ENCODE measurements around the gene CCDC78. TPM values are rescaled to one million over a fixed set of nuclear protein-coding genes. Genes with fewer than 3 reads are reported as not detected.

The CCDC78 gene
- total and polyA plus RNA-seq, 2 experiments from 2014 or later, result 10.5 to 12.6 TPM

DNA sequence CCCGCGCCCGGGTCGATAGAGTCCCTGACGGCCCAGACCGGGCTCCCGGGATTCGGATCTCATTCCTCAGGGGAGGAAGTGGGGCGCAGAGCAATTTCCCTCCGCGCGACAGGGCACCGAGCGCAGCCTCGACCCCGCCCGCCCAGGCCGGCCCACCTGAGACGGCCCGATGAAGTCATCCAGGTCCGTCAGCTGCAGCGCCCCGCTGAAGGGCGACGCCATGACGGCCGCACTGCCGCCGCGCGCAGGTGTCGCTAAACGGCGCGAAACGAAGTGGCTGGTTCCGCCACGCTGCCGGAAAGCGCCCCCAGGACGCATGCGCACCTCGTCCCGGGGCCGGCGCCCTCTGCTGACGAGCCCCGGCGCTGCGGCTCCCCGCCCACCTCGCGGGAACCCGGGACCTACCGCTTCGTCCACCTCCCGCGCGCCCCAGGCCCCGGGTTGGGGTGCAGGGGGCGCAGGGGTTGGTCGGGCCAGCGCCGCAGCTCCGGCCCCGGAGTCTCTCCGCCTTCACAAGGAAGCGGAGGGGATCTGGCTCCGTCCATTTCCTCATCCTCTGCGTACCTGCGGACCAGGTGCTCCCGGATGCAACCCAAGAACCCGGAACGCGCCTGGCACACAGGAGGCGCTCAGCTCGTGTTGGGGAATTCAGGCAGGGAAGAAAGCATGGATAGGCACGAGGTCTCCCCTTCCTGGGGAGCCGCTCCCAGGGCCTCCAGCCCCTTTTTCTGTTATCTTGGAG is 14.7 kb upstream of the CCDC78 start, which contains the start of gene CIAO3:
CIAO3 (minus strand) TSS at position 234 of the 742 bp plus-strand sequence; CDS start at position 222, 12 bp downstream.
- Histone ChIP-seq H3K79me2 (replicated peaks; ENCODE audit: insufficient read depth) (no peaks in the 10 kb centered on the region), H3K27ac (ENCODE audit: low read depth) (peak within 1 kb of the TSS; percentile 84; the same call in 1 of the 2 replicates), H3K27me3 (ENCODE audit: insufficient read depth) (no peaks in the 10 kb centered on the region), H2AFZ (peak within 1 kb of the TSS; percentile 81), H4K20me1 (replicated peaks; ENCODE audit: insufficient read depth) (no peaks in the 10 kb centered on the region), H3K4me2 (peak within 1 kb of the TSS; percentile 95), H3K36me3 (ENCODE audit: insufficient read depth) (no peaks in the 10 kb centered on the region), H3K9me2 (ENCODE audit: insufficient read depth) (no peaks in the 10 kb centered on the region), H3F3A (replicated peaks; ENCODE audit: low read depth) (0 out of 2 replicates have a peak, but pooled peaks cover 6% of the 10 kb centered on the region), H3K4me3 (peak within 1 kb of the TSS; percentile 96), H3K4me1 (ENCODE audit: insufficient read depth) (no peaks in the 10 kb centered on the region; the same call in 1 of the 2 replicates)
- Mint-ChIP-seq H3K4me3 (peak within 1 kb of the TSS; percentile 82), H3K36me3 (ENCODE audit: low read depth) (peaks cover 15% of the 10 kb centered on the region), H3K4me1 (peaks cover 13% of the 10 kb centered on the region), H3K9me3 (no peaks in the 10 kb centered on the region), H3K27me3 (ENCODE audit: insufficient read depth, low read depth, poor library complexity) (peaks cover 17% of the 10 kb centered on the region), H3K27ac (peak within 1 kb of the TSS; percentile 94; the same call in 1 of the 2 replicates)
- DNase-seq (ENCODE audit: low spot score), result peak; percentile 96
- TF ChIP-seq CREB1 (CRISPR knock-in tag; IDR thresholded peaks at IDR 0.05; ENCODE audit: low read depth), result peak; percentile 95
- TF ChIP-seq, protein P1, sequence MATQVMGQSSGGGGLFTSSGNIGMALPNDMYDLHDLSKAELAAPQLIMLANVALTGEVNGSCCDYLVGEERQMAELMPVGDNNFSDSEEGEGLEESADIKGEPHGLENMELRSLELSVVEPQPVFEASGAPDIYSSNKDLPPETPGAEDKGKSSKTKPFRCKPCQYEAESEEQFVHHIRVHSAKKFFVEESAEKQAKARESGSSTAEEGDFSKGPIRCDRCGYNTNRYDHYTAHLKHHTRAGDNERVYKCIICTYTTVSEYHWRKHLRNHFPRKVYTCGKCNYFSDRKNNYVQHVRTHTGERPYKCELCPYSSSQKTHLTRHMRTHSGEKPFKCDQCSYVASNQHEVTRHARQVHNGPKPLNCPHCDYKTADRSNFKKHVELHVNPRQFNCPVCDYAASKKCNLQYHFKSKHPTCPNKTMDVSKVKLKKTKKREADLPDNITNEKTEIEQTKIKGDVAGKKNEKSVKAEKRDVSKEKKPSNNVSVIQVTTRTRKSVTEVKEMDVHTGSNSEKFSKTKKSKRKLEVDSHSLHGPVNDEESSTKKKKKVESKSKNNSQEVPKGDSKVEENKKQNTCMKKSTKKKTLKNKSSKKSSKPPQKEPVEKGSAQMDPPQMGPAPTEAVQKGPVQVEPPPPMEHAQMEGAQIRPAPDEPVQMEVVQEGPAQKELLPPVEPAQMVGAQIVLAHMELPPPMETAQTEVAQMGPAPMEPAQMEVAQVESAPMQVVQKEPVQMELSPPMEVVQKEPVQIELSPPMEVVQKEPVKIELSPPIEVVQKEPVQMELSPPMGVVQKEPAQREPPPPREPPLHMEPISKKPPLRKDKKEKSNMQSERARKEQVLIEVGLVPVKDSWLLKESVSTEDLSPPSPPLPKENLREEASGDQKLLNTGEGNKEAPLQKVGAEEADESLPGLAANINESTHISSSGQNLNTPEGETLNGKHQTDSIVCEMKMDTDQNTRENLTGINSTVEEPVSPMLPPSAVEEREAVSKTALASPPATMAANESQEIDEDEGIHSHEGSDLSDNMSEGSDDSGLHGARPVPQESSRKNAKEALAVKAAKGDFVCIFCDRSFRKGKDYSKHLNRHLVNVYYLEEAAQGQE (IDR thresholded peaks at IDR 0.05; ENCODE audit: unreplicated experiment), result no peak
- TF ChIP-seq, protein P2, sequence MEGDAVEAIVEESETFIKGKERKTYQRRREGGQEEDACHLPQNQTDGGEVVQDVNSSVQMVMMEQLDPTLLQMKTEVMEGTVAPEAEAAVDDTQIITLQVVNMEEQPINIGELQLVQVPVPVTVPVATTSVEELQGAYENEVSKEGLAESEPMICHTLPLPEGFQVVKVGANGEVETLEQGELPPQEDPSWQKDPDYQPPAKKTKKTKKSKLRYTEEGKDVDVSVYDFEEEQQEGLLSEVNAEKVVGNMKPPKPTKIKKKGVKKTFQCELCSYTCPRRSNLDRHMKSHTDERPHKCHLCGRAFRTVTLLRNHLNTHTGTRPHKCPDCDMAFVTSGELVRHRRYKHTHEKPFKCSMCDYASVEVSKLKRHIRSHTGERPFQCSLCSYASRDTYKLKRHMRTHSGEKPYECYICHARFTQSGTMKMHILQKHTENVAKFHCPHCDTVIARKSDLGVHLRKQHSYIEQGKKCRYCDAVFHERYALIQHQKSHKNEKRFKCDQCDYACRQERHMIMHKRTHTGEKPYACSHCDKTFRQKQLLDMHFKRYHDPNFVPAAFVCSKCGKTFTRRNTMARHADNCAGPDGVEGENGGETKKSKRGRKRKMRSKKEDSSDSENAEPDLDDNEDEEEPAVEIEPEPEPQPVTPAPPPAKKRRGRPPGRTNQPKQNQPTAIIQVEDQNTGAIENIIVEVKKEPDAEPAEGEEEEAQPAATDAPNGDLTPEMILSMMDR (conservative IDR thresholded peaks at IDR 0.05; ENCODE audit: low read depth in 2 of 2), result peak; percentile 59 to 82
- TF ChIP-seq, protein P3, sequence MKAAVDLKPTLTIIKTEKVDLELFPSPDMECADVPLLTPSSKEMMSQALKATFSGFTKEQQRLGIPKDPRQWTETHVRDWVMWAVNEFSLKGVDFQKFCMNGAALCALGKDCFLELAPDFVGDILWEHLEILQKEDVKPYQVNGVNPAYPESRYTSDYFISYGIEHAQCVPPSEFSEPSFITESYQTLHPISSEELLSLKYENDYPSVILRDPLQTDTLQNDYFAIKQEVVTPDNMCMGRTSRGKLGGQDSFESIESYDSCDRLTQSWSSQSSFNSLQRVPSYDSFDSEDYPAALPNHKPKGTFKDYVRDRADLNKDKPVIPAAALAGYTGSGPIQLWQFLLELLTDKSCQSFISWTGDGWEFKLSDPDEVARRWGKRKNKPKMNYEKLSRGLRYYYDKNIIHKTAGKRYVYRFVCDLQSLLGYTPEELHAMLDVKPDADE (IDR thresholded peaks at IDR 0.05), result peak; percentile 98
- TF ChIP-seq EZH2 (IDR thresholded peaks at IDR 0.05; ENCODE audit: low read depth, unreplicated experiment), result no peak
- peak; percentile 81 for TF ChIP-seq POLR2AphosphoS5 (IDR thresholded peaks at IDR 0.05; ENCODE audit: low read depth)
- ATAC-seq, result peak; percentile 78

DNA sequence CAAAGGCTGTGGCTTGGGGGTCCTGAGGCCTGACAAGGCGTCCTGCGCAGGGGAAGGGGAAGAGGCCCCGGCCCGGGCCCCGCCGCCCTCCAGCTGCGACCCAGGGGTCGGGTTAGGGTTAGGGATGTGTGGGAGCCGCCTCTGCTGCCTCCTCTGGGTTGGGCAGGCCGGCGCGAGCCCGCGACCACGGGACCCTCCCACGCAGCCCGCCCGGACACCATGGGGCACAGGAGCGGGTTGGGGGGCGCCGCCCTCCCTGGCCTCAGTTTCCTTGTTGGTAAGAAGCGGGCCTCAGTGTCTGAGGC is 14.2 kb upstream of the CCDC78 start:
- Histone ChIP-seq H3K27me3 (ENCODE audit: insufficient read depth) (no peaks in the 10 kb centered on the region), H4K20me1 (replicated peaks; ENCODE audit: insufficient read depth) (no peaks in the 10 kb centered on the region), H3K36me3 (ENCODE audit: insufficient read depth) (no peaks in the 10 kb centered on the region), H3K9me2 (ENCODE audit: insufficient read depth) (no peaks in the 10 kb centered on the region), H3K4me2 (peak overlapping the region; percentile 95), H2AFZ (peak overlapping the region; percentile 81), H3K27ac (ENCODE audit: low read depth) (no peak overlapping the region), H3K4me1 (ENCODE audit: insufficient read depth) (no peaks in the 10 kb centered on the region; the same call in 1 of the 2 replicates), H3K4me3 (peak overlapping the region; percentile 96), H3K79me2 (replicated peaks; ENCODE audit: insufficient read depth) (no peaks in the 10 kb centered on the region), H3F3A (replicated peaks; ENCODE audit: low read depth) (0 out of 2 replicates have a peak, but pooled peaks cover 6% of the 10 kb centered on the region)
- Mint-ChIP-seq H3K4me1 (peaks cover 13% of the 10 kb centered on the region), H3K36me3 (ENCODE audit: low read depth) (peaks cover 19% of the 10 kb centered on the region), H3K27me3 (ENCODE audit: insufficient read depth, low read depth, poor library complexity) (peaks cover 17% of the 10 kb centered on the region), H3K9me3 (no peaks in the 10 kb centered on the region), H3K27ac (no peak overlapping the region), H3K4me3 (peak overlapping the region; percentile 76)
- peak; percentile 36 for ATAC-seq
- DNase-seq (ENCODE audit: low spot score), result no peak
- TF ChIP-seq, protein P1 (IDR thresholded peaks at IDR 0.05; ENCODE audit: unreplicated experiment), result no peak
- TF ChIP-seq ZNF114 (CRISPR knock-in tag; IDR thresholded peaks at IDR 0.05), result no peak
- no peak for TF ChIP-seq NANOG (IDR thresholded peaks at IDR 0.05; ENCODE audit: borderline replicate concordance)
- TF ChIP-seq, protein P3 (IDR thresholded peaks at IDR 0.05), result no peak
- no peak for TF ChIP-seq EZH2 (IDR thresholded peaks at IDR 0.05; ENCODE audit: low read depth, unreplicated experiment)
- no peak for TF ChIP-seq EZH2phosphoT487 (IDR thresholded peaks at IDR 0.05; ENCODE audit: unreplicated experiment)
- TF ChIP-seq STAT1 (IDR thresholded peaks at IDR 0.05; ENCODE audit: unreplicated experiment), result no peak
- no peak for TF ChIP-seq CREB1 (CRISPR knock-in tag; IDR thresholded peaks at IDR 0.05; ENCODE audit: low read depth)
- TF ChIP-seq ZNF331 (CRISPR knock-in tag; IDR thresholded peaks at IDR 0.05; ENCODE audit: low read depth), result no peak

Data from GM23338 (cell line).